ENCODE measurements around the gene L1CAM. TPM values are rescaled to one million over a fixed set of nuclear protein-coding genes. Genes with fewer than 3 reads are reported as not detected.

The L1CAM gene
- total RNA-seq, 4 donors from 2014 or later, result 3.0 to 12.9 (median 8.4) TPM

GRCh38 chrX:153883163-153883843 lies 2.7 kb downstream of the L1CAM start:
- no peak for TF ChIP-seq POLR2A (IDR thresholded peaks at IDR 0.05)
- TF ChIP-seq, protein P1, sequence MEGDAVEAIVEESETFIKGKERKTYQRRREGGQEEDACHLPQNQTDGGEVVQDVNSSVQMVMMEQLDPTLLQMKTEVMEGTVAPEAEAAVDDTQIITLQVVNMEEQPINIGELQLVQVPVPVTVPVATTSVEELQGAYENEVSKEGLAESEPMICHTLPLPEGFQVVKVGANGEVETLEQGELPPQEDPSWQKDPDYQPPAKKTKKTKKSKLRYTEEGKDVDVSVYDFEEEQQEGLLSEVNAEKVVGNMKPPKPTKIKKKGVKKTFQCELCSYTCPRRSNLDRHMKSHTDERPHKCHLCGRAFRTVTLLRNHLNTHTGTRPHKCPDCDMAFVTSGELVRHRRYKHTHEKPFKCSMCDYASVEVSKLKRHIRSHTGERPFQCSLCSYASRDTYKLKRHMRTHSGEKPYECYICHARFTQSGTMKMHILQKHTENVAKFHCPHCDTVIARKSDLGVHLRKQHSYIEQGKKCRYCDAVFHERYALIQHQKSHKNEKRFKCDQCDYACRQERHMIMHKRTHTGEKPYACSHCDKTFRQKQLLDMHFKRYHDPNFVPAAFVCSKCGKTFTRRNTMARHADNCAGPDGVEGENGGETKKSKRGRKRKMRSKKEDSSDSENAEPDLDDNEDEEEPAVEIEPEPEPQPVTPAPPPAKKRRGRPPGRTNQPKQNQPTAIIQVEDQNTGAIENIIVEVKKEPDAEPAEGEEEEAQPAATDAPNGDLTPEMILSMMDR (IDR thresholded peaks at IDR 0.05), result no peak
- H3K4me3 ChIP-seq (ENCODE audit: low read depth, poor library complexity, severe bottlenecking), result no peak overlapping the region
- no peak for DNase-seq (ENCODE audit: low spot score in 2 of 2)
- intact Hi-C loops (cut with DNase I; ENCODE audit: low total_unique reads), result no loop called here
- 33 to 58% methylated on average over 9 to 12 of the region's 13 CpGs for WGBS, 2 donors

DNA sequence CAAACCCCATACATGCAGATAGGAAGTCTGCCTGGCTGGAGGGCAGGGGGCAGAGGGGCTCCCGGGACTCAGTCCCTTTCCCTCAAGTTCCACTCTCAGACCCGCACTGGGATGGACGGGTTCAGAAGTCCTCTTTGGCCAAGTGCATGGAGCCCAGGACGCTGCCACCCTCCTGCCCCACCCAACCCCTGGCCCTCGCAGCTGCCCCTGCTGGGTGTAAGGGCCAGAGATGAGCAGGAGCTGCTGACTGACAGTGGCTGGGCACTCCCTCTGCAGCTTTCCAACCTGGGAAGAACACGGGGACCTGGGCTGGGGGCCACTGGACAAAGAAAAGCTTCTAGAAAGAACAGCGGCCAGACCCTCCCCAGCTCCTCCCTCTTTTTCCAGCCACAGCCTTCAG lies 3.4 kb downstream of the L1CAM start:
- 57 to 73% methylated on average over 6 to 7 of the region's 7 CpGs for WGBS, 2 donors
- intact Hi-C loops (cut with DNase I; ENCODE audit: low total_unique reads), result no loop called here

GRCh38 chrX:153882086-153882498 lies 3.9 kb downstream of the L1CAM start:
- intact Hi-C loops (cut with DNase I; ENCODE audit: low total_unique reads), result no loop called here
- H3K4me3 ChIP-seq (ENCODE audit: low read depth, poor library complexity, severe bottlenecking), result no peak overlapping the region
- TF ChIP-seq POLR2A (IDR thresholded peaks at IDR 0.05), result no peak
- TF ChIP-seq, protein P1 (IDR thresholded peaks at IDR 0.05), result no peak
- DNase-seq (ENCODE audit: low spot score in 2 of 2), result no peak
- WGBS, 2 donors, result 18 to 37% methylated on average over 4 to 8 of the region's 8 CpGs

More for the DNA sequence above, 3.4 kb downstream of the L1CAM start:
- H3K4me3 ChIP-seq (ENCODE audit: low read depth, poor library complexity, severe bottlenecking), result no peak overlapping the region
- DNase-seq (ENCODE audit: low spot score in 2 of 2), result no peak
- no peak for TF ChIP-seq POLR2A (IDR thresholded peaks at IDR 0.05)
- TF ChIP-seq, protein P1 (IDR thresholded peaks at IDR 0.05), result no peak

DNA sequence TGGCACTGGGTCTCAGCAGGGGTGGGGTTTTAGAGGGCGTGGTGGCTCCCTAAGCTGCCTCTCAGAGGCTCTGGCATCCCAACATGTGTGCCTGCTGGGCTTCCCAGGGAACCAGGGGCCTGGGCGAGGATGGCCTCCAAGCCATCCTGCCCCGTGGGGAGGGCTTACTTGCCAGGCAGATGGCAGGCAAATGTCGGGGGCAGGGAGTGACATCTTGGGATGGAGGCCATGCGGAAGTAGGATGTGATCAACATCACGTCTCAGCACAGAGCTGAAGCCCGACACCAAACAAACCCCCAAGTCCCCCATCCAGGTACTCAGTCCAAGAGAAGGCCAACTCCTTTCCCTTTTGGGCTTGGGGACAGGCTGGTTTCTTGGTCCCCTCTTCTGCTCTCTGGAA lies 4.7 kb downstream of the L1CAM start:
- 58 to 68% methylated on average over 6 of the region's 7 CpGs for WGBS, 2 donors
- H3K4me3 ChIP-seq (ENCODE audit: low read depth, poor library complexity, severe bottlenecking), result no peak overlapping the region
- DNase-seq (ENCODE audit: low spot score in 2 of 2), result no peak
- intact Hi-C loops (cut with DNase I; ENCODE audit: low total_unique reads), result no loop called here
- TF ChIP-seq, protein P1 (IDR thresholded peaks at IDR 0.05), result no peak
- TF ChIP-seq POLR2A (IDR thresholded peaks at IDR 0.05), result no peak

- intact Hi-C loops (cut with DNase I; ENCODE audit: low total_unique reads), result no loop called here
- no peak overlapping the region for H3K4me3 ChIP-seq (ENCODE audit: low read depth, poor library complexity, severe bottlenecking)
- DNase-seq (ENCODE audit: low spot score in 2 of 2), result no peak
- WGBS, 2 donors, result 21 to 40% methylated on average over 1 to 6 of the region's 6 CpGs
- TF ChIP-seq, protein P1 (IDR thresholded peaks at IDR 0.05), result no peak
- no peak for TF ChIP-seq POLR2A (IDR thresholded peaks at IDR 0.05)
These were observed 5.5 kb downstream of the L1CAM start for GRCh38 chrX:153880440-153880815.

All from lower leg skin (tissue), 4 donors.